ENCODE results near the gene DTWD2. TPM values are rescaled to one million over a fixed set of nuclear protein-coding genes. Genes with fewer than 3 reads are reported as not detected.

Gene DTWD2
- total RNA-seq, 4 donors from 2014 or later, result 6.1 to 9.8 (median 6.3) TPM

Small RNAs within 50 kb of the gene (small RNA-seq; reads per million reads assigned to genes)
- gene RNU6-373P, result not detected

Other genes with a start within 250 kb of the DTWD2 start
- gene DMXL1, start 82.5 kb upstream of the DTWD2 start, total RNA-seq, result 100 to 1,000 TPM in 1 of 4 donors, 10 to 100 TPM in 3; 59.1 to 101 (median 76.1) TPM